GM20000 (cell line): ENCODE results near the gene SLC8A1.

Source experiments
- DNase-seq: peaks from one replicate; pipeline ENCODE4 v3.0.0; 2012; ENCODE audit warnings: low spot score
- CTCF ChIP-seq: IDR thresholded peaks from 2 replicates; pipeline ENCODE4 v1.5.1; 2012; ENCODE audit warnings: mild to moderate bottlenecking, control low read depth; ENCODE audit errors: extremely low read depth, missing control alignments

Gene SLC8A1

GRCh38 chr2:40131081-40131704 lies 320.7 kb downstream of the SLC8A1 start:
- no peak for DNase-seq
- TF ChIP-seq CTCF, result no peak

- no peak for TF ChIP-seq CTCF
- no peak for DNase-seq
These were observed 321.5 kb downstream of the SLC8A1 start for GRCh38 chr2:40130251-40130994.

GRCh38 chr2:40129725-40130124 lies 322.2 kb downstream of the SLC8A1 start:
- no peak for DNase-seq
- no peak for TF ChIP-seq CTCF

GRCh38 chr2:40128796-40129195 lies 323.1 kb downstream of the SLC8A1 start:
- no peak for TF ChIP-seq CTCF
- no peak for DNase-seq

DNA sequence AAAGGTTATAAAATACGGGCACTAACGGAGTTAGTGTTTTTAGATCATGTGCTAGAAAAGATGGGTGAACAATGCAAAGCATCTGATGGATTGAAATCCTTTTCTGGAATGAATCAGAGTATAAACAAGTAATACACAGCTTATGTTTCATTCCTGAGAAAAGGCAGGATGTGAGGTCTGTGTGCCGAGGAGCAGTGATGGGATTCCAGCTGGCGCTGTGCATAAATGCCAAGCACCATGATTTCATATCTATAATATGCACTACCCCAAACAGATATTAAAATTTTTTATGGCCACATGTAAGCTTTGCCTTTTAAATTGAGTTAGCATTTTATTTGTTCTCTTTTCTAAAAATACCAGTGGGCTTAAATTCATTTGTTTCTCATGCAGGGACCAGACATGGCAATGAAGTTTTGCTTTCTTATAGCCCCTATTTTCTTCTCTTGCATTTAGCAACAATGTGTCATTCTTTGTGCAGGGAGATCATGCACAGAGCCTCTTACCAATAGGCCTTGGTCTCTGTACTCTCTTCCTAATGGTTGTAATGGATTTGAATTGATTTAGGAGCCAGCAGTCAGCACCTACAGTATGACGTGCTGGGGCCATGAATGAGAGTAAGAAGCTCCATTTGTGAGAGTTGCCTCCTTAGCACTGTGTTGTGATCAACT lies 323.9 kb downstream of the SLC8A1 start:
- no peak for DNase-seq
- no peak for TF ChIP-seq CTCF

- no peak for TF ChIP-seq CTCF
- DNase-seq, result no peak
These were observed 324.7 kb downstream of the SLC8A1 start for GRCh38 chr2:40127146-40127545.

DNA sequence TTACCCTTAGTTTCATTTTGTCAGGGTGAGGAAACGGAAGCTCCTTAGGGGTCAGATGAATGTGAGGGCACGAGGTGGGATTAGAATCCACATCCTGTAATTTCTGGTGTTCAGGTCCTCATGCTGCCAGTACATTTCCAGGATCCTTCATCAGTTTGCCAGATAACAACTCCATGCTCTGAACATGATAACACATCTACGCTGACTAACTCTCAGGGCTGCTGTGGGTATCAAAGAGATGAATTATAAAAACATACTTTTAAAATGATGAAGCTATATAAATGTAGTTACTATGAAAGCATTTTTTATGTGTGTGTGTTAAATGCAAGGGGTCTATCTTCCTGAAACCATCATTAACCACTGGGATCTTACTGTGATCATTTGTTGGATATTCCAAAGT lies 325.9 kb downstream of the SLC8A1 start:
- no peak for DNase-seq
- TF ChIP-seq CTCF, result no peak
